ENCODE data around the gene ARHGAP26.

DNA sequence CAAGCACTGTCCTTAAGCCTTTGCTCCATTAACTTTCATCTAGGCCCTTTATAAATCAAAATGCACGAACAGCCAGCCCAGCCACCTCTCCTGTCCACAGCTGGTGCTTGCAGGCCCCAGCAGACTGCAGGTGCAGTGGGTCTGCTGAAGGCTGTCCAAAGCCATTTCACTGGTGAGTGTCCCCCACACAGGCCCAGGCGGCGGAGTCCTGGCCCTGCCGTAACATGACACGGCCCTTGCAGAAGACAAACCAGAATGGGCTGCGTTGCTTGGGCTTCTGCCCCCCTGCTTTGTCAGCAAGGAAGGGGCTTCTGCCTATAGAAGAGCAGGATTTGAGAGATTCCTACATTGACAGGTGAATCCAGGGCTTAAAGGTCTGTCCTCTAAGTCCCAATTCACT, 444.7 kb downstream of the ARHGAP26 start:
- TF ChIP-seq TAF1 (IDR thresholded peaks at IDR 0.05; ENCODE audit: borderline replicate concordance, insufficient read depth, low read length) (no peak), POLR2AphosphoS5 (IDR thresholded peaks at IDR 0.05; ENCODE audit: low read depth, low read length) (no peak), SIN3A (IDR thresholded peaks at IDR 0.05; ENCODE audit: borderline replicate concordance, insufficient read depth, low read length) (no peak), FOXP2 (optimal IDR thresholded peaks at IDR 0.05; ENCODE audit: borderline replicate concordance, extremely low read depth, extremely low read length, insufficient read depth) (no peak)
- TF ChIP-seq, protein P1, sequence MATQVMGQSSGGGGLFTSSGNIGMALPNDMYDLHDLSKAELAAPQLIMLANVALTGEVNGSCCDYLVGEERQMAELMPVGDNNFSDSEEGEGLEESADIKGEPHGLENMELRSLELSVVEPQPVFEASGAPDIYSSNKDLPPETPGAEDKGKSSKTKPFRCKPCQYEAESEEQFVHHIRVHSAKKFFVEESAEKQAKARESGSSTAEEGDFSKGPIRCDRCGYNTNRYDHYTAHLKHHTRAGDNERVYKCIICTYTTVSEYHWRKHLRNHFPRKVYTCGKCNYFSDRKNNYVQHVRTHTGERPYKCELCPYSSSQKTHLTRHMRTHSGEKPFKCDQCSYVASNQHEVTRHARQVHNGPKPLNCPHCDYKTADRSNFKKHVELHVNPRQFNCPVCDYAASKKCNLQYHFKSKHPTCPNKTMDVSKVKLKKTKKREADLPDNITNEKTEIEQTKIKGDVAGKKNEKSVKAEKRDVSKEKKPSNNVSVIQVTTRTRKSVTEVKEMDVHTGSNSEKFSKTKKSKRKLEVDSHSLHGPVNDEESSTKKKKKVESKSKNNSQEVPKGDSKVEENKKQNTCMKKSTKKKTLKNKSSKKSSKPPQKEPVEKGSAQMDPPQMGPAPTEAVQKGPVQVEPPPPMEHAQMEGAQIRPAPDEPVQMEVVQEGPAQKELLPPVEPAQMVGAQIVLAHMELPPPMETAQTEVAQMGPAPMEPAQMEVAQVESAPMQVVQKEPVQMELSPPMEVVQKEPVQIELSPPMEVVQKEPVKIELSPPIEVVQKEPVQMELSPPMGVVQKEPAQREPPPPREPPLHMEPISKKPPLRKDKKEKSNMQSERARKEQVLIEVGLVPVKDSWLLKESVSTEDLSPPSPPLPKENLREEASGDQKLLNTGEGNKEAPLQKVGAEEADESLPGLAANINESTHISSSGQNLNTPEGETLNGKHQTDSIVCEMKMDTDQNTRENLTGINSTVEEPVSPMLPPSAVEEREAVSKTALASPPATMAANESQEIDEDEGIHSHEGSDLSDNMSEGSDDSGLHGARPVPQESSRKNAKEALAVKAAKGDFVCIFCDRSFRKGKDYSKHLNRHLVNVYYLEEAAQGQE (IDR thresholded peaks at IDR 0.05; ENCODE audit: insufficient read depth in 1 of 2, low read depth in 2 of 2, low read length in 2 of 2): no peak

Measured in PFSK-1 (cell line).